AG10803 (cell line): ENCODE results near the gene RANBP17.
A peak's percentile ranks its signal among the peaks of the same experiment; 100 is the strongest.
"Not testable (repeated sequence)": the region's sequence is repeated elsewhere in the genome, so short reads cannot be mapped to it uniquely, and the experiment has no call there.

Experiments
- DNase-seq: peaks from one replicate; pipeline ENCODE4 v3.0.0; 2010; ENCODE audit warnings: low read depth
- H3K4me3 ChIP-seq: 2 replicates; pipeline ENCODE4 v1.5.1; 2011; ENCODE audit warnings: mild to moderate bottlenecking, low read length, control low read depth
- CTCF ChIP-seq: conservative IDR thresholded peaks from 2 replicates; pipeline ENCODE4 v1.5.1; 2011; ENCODE audit warnings: mild to moderate bottlenecking, low read length, control low read depth, inconsistent platforms

RANBP17 gene

GRCh38 chr5:170907758-170908157 lies 45.9 kb downstream of the RANBP17 start:
- H3K4me3 ChIP-seq = no peak overlapping the region
- DNase-seq = peak; percentile 75
- no peak for TF ChIP-seq CTCF

GRCh38 chr5:170913573-170913972 lies 51.8 kb downstream of the RANBP17 start:
- no peak for DNase-seq
- no peak overlapping the region for H3K4me3 ChIP-seq
- no peak for TF ChIP-seq CTCF

- TF ChIP-seq CTCF = peak; percentile 36; the same call in 1 of the 2 replicates
- peak; percentile 17 for DNase-seq
- no peak overlapping the region for H3K4me3 ChIP-seq
These were observed 55.3 kb downstream of the RANBP17 start for GRCh38 chr5:170917113-170917512.

- no peak for TF ChIP-seq CTCF
- peak; percentile 1 for DNase-seq
- no peak overlapping the region for H3K4me3 ChIP-seq
These were observed 58.4 kb downstream of the RANBP17 start for GRCh38 chr5:170920196-170920595.

- not testable (repeated sequence) for DNase-seq, H3K4me3 ChIP-seq
These were observed 60.5 kb downstream of the RANBP17 start for GRCh38 chr5:170922331-170922730.

- no peak for DNase-seq
- no peak for TF ChIP-seq CTCF
- H3K4me3 ChIP-seq = no peak overlapping the region
These were observed 62.2 kb downstream of the RANBP17 start for GRCh38 chr5:170923910-170924620.

GRCh38 chr5:170935534-170936218 lies 73.9 kb downstream of the RANBP17 start:
- not testable (repeated sequence) for DNase-seq, H3K4me3 ChIP-seq

GRCh38 chr5:170937072-170937471 lies 75.3 kb downstream of the RANBP17 start:
- DNase-seq = no peak
- H3K4me3 ChIP-seq = no peak overlapping the region
- no peak for TF ChIP-seq CTCF
